ENCODE results near the gene LRRC42. TPM values are rescaled to one million over a fixed set of nuclear protein-coding genes. Genes with fewer than 3 reads are reported as not detected.
"Not testable (repeated sequence)": the region's sequence is repeated elsewhere in the genome, so short reads cannot be mapped to it uniquely, and the experiment has no call there.

LRRC42 gene
- total and polyA plus RNA-seq, 9 donors = 14.5 to 29.1 (median 20.8) TPM

DNA sequence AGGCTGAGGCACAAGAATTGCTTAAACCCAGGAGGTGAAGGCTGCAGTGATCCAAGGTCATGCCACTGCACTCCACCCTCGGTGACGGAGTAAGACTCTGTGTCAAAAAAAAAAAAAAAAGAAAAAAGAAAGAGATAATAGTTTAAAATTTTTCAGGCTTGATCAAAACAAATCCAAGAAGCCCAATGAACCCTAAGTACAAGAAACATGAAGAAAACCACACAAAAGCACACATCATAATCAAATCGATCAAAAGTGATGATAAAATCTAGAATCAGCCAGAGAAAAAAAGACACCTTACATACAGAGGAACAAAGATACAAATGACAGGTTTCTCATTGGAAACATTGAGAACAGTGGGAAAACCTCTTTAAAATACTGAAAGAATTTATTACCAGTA is 40.3 kb downstream of the LRRC42 start:
- TF ChIP-seq POLR2A (IDR thresholded peaks at IDR 0.05) (no peak), EP300 (IDR thresholded peaks at IDR 0.05) (no peak)
- TF ChIP-seq, protein P1, sequence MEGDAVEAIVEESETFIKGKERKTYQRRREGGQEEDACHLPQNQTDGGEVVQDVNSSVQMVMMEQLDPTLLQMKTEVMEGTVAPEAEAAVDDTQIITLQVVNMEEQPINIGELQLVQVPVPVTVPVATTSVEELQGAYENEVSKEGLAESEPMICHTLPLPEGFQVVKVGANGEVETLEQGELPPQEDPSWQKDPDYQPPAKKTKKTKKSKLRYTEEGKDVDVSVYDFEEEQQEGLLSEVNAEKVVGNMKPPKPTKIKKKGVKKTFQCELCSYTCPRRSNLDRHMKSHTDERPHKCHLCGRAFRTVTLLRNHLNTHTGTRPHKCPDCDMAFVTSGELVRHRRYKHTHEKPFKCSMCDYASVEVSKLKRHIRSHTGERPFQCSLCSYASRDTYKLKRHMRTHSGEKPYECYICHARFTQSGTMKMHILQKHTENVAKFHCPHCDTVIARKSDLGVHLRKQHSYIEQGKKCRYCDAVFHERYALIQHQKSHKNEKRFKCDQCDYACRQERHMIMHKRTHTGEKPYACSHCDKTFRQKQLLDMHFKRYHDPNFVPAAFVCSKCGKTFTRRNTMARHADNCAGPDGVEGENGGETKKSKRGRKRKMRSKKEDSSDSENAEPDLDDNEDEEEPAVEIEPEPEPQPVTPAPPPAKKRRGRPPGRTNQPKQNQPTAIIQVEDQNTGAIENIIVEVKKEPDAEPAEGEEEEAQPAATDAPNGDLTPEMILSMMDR (IDR thresholded peaks at IDR 0.05) = no peak
- Histone ChIP-seq H3K27me3 (no peaks in the 10 kb centered on the region), H3K4me1 (ENCODE audit: insufficient read depth) (peaks cover 2% of the 10 kb centered on the region), H3K27ac (no peak overlapping the region), H3K9me3 (no peaks in the 10 kb centered on the region), H3K4me3 (no peak overlapping the region), H3K36me3 (no peaks in the 10 kb centered on the region)
- 93 to 100% (median 93%) methylated on average over 3 of the region's 3 CpGs for WGBS, 3 donors
- intact Hi-C loops (cut with DNase I) = no loop called here
- no peak for DNase-seq

DNA sequence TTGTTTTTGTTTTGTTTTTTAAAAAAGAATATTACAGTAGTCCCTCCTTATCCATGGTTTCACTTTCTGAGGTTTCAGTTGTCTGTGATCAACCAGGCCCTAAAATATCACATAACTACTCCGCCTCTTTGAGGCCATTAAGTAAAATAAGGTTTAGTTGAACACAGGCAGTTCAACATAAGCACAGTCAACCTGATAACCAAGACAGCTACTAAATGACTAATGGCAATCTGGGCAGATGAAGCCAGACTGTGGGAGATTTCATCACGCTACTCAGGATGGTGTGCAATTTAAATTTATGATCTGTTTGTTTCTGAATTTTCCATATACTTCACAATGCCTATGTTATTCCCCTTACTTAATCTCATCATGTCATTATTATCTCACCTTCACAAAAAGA is 41.7 kb downstream of the LRRC42 start:
- Histone ChIP-seq H3K27ac (no peak overlapping the region), H3K4me1 (ENCODE audit: insufficient read depth) (no peaks in the 10 kb centered on the region), H3K27me3 (no peaks in the 10 kb centered on the region), H3K9me3 (no peaks in the 10 kb centered on the region), H3K4me3 (no peak overlapping the region), H3K36me3 (no peaks in the 10 kb centered on the region)
- 76 to 85% (median 80%) methylated on average over 2 of the region's 2 CpGs for WGBS, 3 donors
- intact Hi-C loops (cut with DNase I) = no loop called here
- no peak for TF ChIP-seq EP300 (IDR thresholded peaks at IDR 0.05)
- TF ChIP-seq POLR2A (IDR thresholded peaks at IDR 0.05) = no peak
- TF ChIP-seq, protein P1 (IDR thresholded peaks at IDR 0.05) = no peak
- no peak for DNase-seq

DNA sequence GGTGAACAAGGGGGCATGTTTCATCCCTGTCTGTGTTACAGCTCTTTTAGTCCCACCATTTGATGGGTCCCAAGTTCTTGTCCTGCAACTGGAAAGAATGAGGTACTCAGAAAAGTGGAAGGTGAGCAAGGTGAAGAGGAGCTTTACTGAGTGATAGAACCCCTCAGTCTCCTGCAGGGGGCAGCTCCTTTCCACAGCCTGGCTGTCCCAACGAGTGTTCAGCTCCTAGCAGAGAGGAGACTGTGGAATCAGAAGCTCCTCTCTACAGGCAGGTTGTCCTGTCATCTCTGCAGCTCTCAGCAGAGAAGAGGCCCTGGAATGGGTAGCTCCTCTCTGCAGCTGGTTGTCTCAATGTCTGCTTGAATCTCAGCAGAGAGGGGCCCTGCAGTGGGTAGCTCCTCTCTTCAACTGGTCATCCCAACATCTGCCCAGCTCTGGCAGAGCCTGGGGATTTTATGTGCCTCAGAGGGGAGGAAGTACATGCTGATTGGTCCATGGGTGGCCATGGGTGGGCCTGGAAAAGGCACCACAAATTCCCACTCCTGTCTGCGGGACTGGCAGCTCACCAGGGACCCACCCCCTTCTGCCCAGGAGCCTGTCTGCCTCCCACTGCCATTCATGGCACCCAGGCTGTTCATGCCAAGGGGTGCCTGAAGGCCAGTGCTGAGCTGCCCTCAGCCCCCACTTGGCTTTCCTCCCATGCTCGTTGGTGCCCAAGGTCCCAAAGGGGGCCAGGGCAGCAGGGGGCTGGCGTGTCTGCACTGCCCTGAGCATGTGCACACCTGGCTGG is 46.1 kb downstream of the LRRC42 start:
- intact Hi-C loops (cut with DNase I) = no loop called here
- no peaks in the 10 kb centered on the region for H3K27me3 ChIP-seq
- H3K36me3 ChIP-seq = no peaks in the 10 kb centered on the region
- no peak for TF ChIP-seq EP300 (IDR thresholded peaks at IDR 0.05)
- H3K9me3 ChIP-seq = no peaks in the 10 kb centered on the region
- H3K4me1 ChIP-seq (ENCODE audit: insufficient read depth) = no peaks in the 10 kb centered on the region
- WGBS, 3 donors = 72 to 79% (median 74%) methylated on average over 4 of the region's 4 CpGs
- no peak overlapping the region for H3K27ac ChIP-seq
- no peak for DNase-seq
- no peak overlapping the region for H3K4me3 ChIP-seq

DNA sequence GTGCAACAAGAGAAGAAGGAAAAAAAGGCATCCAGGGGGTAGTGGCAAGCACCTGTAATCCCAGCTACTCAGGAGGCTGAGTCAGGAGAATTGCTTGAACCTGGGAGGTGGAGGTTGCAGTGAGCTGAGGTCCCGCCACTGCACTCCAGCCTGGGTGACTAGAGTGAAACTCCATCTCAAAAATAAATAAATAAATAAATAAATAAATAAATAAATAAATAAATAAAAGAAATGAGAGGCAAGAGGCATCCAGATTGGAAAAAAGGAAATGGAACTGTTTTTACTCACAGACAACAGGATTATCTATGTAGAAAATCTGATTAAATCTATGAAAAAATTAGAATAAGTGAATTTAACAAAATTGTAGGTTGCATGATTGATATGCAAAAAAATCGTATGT is 48.4 kb downstream of the LRRC42 start:
- H3K9me3 ChIP-seq; H3K4me3 ChIP-seq; H3K27ac ChIP-seq; intact Hi-C loops (cut with DNase I); H3K27me3 ChIP-seq; H3K4me1 ChIP-seq (ENCODE audit: insufficient read depth); DNase-seq; H3K36me3 ChIP-seq: not testable (repeated sequence)
- WGBS, 3 donors = 89 to 91% (median 90%) methylated on average over 2 of the region's 2 CpGs

DNA sequence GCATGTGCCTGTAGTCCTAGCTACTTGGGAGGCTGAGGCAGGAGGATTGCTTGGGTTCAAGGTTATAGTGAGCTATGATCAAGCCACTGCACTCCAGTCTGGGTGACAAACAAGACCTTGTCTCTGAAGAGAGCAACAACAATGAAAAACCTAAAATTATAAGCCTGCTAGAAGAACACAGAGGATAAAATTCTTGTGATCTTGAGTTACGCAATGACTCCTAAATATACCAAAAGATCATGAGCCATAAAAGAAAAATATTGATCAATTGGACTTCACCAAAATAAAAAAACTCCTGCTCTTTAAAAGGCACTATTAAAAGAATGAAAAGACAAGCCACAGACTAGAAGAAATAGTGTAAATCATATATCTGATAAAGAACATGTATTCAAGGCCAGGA is 49.5 kb downstream of the LRRC42 start:
- TF ChIP-seq EP300 (IDR thresholded peaks at IDR 0.05) = no peak
- TF ChIP-seq POLR2A (IDR thresholded peaks at IDR 0.05) = no peak
- TF ChIP-seq, protein P1 (IDR thresholded peaks at IDR 0.05) = no peak
- DNase-seq = no peak
- Histone ChIP-seq H3K4me3 (no peak overlapping the region), H3K27me3 (no peaks in the 10 kb centered on the region), H3K36me3 (no peaks in the 10 kb centered on the region), H3K9me3 (no peaks in the 10 kb centered on the region), H3K4me1 (ENCODE audit: insufficient read depth) (no peaks in the 10 kb centered on the region), H3K27ac (no peak overlapping the region)
- WGBS, 3 donors = 86 to 95% (median 88%) methylated on average over 1 of the region's 1 CpG
- intact Hi-C loops (cut with DNase I) = no loop called here

Measured in ovary (tissue), 9 donors.